Measurements from ENCODE around the gene AHNAK2. TPM values are rescaled to one million over a fixed set of nuclear protein-coding genes. Genes with fewer than 3 reads are reported as not detected.

The AHNAK2 gene
- total and polyA plus RNA-seq, 2 of the 13 experiments (the other 11 are each of a cell fraction or from before 2014, with no cell fraction given): 0.11 to 0.18 TPM

DNA sequence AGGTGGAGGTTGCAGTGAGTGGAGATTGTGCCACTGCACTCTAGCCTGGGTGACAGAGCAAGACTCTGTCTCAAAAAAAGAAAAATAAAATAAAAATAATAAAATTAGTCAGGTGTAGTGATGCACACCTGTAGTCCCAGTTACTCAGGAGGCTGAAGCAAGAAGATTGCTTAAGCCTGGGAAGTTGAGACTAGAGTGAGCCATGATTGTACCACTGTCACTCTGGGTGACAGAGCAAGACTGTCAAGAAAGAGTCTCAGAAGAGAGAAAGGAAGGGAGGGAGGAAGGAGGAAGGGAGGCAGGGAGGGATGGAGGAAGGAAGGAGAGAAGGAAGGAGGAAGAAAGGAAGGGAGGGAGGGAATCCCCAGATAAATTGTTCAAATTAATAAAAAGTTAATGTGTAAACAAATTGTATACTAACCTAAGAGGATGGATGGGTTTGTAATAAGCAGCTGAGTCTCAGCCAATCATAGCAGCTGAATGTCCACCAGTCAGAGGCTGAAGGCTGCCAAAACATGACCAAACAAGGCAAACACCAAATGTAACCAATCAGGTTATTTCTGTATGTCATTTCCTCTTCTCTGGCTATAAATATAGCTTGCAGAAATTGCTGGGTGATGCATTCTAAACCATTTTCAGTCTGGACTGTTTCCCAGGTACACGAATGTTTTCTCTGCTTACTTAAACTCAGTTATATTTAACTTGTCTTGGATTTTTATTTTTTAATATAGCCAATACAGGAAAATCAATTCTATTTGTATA is 48.8 kb upstream of the AHNAK2 start (continued):
- TF ChIP-seq ZNF142 (CRISPR knock-in tag; IDR thresholded peaks at IDR 0.05): no peak
- TF ChIP-seq ZNF580 (CRISPR knock-in tag; IDR thresholded peaks at IDR 0.05; ENCODE audit: borderline replicate concordance, low read depth): no peak
- no peak for TF ChIP-seq ZMAT3 (CRISPR knock-in tag; conservative IDR thresholded peaks at IDR 0.05)
- no peak for TF ChIP-seq PLSCR1 (CRISPR knock-in tag; IDR thresholded peaks at IDR 0.05; ENCODE audit: borderline replicate concordance)
- TF ChIP-seq SAFB2 (CRISPR knock-in tag; IDR thresholded peaks at IDR 0.05; ENCODE audit: borderline replicate concordance, low read depth): no peak
- TF ChIP-seq ZNF136 (CRISPR knock-in tag; IDR thresholded peaks at IDR 0.05; ENCODE audit: low read depth): no peak
